Large intestine (tissue), 3 donors: Measurements from ENCODE around the gene ANTXR2. TPM values are rescaled to one million over a fixed set of nuclear protein-coding genes. Genes with fewer than 3 reads are reported as not detected.

Experiments
- DNase-seq, 2 donors: peaks; one replicate each; pipeline versions ENCODE4 v3.0.0 to v3.0.0-alpha.2; 2013
- H3K27ac ChIP-seq: one replicate; pipeline ENCODE4 v1.5.1; 2013; ENCODE audit warnings: low read length
- H3K27me3 ChIP-seq: 2 replicates; pipeline ENCODE4 v1.6.1; 2013; ENCODE audit warnings: low read length; ENCODE audit not compliant: control insufficient read depth, insufficient read depth
- H3K36me3 ChIP-seq: 2 replicates; pipeline ENCODE4 v1.6.1; 2013; ENCODE audit warnings: low read length; ENCODE audit not compliant: control insufficient read depth, insufficient read depth
- H3K4me1 ChIP-seq: one replicate; pipeline ENCODE4 v1.6.1; 2013; ENCODE audit warnings: low read length; ENCODE audit not compliant: control insufficient read depth, insufficient read depth
- H3K4me3 ChIP-seq: one replicate; pipeline ENCODE4 v1.5.1; 2013; ENCODE audit warnings: low read length
- H3K9me3 ChIP-seq: one replicate; pipeline ENCODE4 v1.6.1; 2013; ENCODE audit warnings: mild to moderate bottlenecking, low read depth, low read length, moderate library complexity; ENCODE audit not compliant: control insufficient read depth
- WGBS: methylation state at CpG from one replicate; pipeline ENCODE4 v1.1.5; 2013; ENCODE audit warnings: low lambda C conversion rate; ENCODE audit not compliant: insufficient coverage; 5-methylcytosine and 5-hydroxymethylcytosine counted together
- polyA plus RNA-seq: library from polyadenylated mRNA; unstranded; fragments of 120-200 nt; gene quantifications from one replicate; pipeline ENCODE4 v1.2.1, GENCODE V29; 2013

The ANTXR2 gene
- polyA plus RNA-seq, 1 donor, result 36.3 TPM

DNA sequence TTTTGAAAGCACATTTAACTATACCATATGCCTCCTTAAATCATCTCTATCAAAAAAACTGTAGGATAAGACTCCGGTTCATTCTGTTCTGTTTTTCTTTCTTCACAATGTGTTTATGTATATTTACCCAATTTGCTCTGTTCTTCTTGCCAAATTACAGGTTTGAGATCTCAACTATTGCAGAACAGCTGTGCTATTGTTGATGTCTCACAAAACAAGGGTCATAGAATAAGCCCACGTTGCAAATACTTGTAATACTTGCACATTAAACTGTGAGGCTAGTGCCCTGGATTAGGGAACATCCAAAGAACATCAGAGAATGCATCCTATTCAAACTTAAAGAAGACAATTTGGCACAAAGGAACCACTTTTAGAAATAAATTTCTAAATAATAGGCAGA is 45.4 kb downstream of the ANTXR2 start:
- H3K27me3 ChIP-seq, result no peaks in the 10 kb centered on the region
- H3K36me3 ChIP-seq, result peaks cover 16% of the 10 kb centered on the region
- DNase-seq, result no peak
- H3K9me3 ChIP-seq, result no peaks in the 10 kb centered on the region
- no peak overlapping the region for H3K27ac ChIP-seq
- no CpG with 5 or more reads among the region's 2 CpGs for WGBS
- no peaks in the 10 kb centered on the region for H3K4me1 ChIP-seq
- H3K4me3 ChIP-seq, result no peak overlapping the region

DNA sequence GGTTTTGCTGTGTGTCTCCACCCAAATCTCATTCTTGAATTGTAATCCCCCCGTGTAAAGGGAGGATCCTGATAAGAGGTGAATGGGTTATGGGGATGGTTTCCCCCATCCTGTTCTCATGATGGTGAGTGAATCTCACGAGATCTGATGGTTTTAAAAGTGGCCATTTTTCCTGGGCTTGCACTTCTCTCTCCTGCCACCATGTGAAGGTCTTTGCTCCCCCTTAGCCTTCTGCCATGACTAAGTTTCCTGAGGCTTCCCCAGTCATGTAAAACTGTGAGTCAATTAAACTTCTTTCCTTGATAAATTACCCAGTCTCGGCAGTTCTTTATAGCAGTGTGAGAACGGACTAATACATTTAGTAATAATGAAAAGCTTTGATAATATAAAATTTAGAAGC is 46.9 kb downstream of the ANTXR2 start:
- Histone ChIP-seq H3K27me3 (no peaks in the 10 kb centered on the region), H3K4me3 (no peak overlapping the region), H3K4me1 (no peaks in the 10 kb centered on the region), H3K27ac (no peak overlapping the region), H3K9me3 (no peaks in the 10 kb centered on the region), H3K36me3 (peaks cover 15% of the 10 kb centered on the region)
- DNase-seq, result no peak
- WGBS, result 33% methylated on average over 1 of the region's 4 CpGs

DNA sequence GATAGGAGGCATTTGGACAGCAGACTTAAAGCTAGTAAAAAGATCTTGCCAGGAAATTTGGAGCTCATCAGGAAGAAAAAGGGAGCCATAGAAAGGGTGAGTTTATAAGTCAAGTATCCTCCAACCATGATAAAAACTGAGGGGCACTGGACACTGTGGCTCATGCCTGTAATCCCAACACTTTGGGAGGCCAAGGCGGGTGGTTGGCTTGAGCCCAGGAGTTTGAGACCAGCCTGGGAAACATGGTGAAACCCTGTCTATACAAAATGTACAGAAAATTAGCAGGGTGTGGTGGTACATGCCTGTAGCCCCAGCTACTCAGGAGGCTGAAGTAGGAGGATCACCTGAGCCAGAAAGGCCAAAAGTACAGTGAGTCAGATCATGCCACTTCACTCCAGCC is 48.7 kb downstream of the ANTXR2 start:
- H3K36me3 ChIP-seq, result peaks cover 19% of the 10 kb centered on the region
- no peak overlapping the region for H3K27ac ChIP-seq
- no CpG with 5 or more reads among the region's 1 CpG for WGBS
- H3K27me3 ChIP-seq, result no peaks in the 10 kb centered on the region
- no peak overlapping the region for H3K4me3 ChIP-seq
- H3K9me3 ChIP-seq, result no peaks in the 10 kb centered on the region
- no peak for DNase-seq
- H3K4me1 ChIP-seq, result no peaks in the 10 kb centered on the region

DNA sequence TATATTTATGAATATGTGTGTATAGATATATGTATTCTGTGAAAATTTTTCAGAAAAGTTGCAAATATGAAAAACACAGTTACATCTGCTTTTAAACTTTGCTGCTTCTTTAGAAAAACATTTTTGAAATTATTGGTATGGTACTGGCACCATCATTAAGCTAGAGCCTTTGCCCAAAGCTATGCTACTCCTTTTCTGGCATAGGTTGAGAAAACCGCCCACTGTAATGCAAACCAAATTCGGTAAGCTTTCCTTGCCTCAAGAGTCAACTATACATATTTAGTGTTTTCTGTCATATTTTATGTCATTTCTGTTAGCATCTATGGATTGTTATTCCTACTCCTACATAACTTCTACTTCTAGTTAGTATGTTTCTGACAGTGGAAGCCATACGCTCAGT is 50.7 kb downstream of the ANTXR2 start:
- Histone ChIP-seq H3K9me3 (no peaks in the 10 kb centered on the region), H3K27me3 (no peaks in the 10 kb centered on the region), H3K36me3 (peaks cover 25% of the 10 kb centered on the region), H3K4me3 (no peak overlapping the region), H3K27ac (no peak overlapping the region), H3K4me1 (no peaks in the 10 kb centered on the region)
- DNase-seq, result no peak
- 92% methylated on average over 2 of the region's 3 CpGs for WGBS

DNA sequence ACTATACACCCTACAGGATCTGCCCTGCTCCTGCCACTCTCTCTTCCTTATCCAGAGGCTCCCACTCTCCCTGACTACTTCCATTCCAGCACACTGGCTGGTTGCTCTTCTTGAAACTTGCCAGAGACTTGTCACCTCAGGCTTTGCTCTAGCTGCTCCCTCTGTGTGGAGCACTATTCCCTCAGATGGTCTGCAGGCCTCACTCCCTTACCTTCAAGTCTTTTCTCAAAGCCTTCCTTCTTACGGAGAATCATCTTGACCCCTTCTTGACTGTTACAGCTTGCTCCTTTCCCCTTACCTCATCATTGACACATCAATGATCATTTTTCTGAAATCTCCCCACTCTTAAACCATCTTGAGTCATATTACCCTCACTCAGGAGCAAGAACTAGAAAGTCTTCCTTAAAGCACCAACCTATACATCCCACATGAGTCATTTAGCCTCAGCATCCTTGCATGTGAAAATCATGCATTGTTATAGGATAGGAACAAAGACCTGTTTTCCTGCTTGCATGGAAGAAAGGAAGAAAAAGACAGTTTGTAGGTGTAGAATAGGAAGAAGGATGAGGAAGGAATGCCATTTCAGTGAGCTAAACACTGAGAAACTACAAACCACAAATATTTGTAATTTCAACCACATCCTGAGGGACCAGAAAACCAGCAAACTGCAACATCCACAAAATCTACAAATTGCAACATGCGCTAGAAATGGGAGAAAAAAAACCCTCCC is 55.7 kb downstream of the ANTXR2 start:
- DNase-seq, result no peak
- Histone ChIP-seq H3K4me3 (no peak overlapping the region), H3K27me3 (no peaks in the 10 kb centered on the region), H3K36me3 (peaks cover 15% of the 10 kb centered on the region), H3K9me3 (no peaks in the 10 kb centered on the region), H3K4me1 (no peaks in the 10 kb centered on the region), H3K27ac (no peak overlapping the region)
- 80% methylated on average over 1 of the region's 2 CpGs for WGBS

DNA sequence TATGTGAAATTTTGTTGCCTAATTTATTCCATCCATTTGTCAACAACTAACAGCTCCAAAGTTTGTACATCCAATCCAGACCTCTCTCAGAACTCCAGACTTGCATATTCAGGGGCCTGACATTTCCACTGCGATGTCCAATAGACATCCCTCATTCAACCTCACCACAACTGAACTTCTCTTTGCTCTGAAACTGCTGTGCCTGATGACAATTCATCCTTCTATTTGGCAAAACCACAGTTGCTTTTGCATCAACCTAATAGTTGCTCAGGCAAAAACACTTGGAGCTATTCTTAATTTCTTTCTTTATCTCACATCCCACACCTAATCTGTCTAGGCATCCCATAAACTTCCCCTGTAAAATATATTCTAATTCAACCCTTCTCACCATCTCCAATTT is 56.5 kb downstream of the ANTXR2 start:
- H3K36me3 ChIP-seq, result peaks cover 15% of the 10 kb centered on the region
- no peaks in the 10 kb centered on the region for H3K9me3 ChIP-seq
- no peak for DNase-seq
- no CpG with 5 or more reads among the region's 1 CpG for WGBS
- H3K4me1 ChIP-seq, result no peaks in the 10 kb centered on the region
- no peak overlapping the region for H3K27ac ChIP-seq
- H3K27me3 ChIP-seq, result no peaks in the 10 kb centered on the region
- no peak overlapping the region for H3K4me3 ChIP-seq

DNA sequence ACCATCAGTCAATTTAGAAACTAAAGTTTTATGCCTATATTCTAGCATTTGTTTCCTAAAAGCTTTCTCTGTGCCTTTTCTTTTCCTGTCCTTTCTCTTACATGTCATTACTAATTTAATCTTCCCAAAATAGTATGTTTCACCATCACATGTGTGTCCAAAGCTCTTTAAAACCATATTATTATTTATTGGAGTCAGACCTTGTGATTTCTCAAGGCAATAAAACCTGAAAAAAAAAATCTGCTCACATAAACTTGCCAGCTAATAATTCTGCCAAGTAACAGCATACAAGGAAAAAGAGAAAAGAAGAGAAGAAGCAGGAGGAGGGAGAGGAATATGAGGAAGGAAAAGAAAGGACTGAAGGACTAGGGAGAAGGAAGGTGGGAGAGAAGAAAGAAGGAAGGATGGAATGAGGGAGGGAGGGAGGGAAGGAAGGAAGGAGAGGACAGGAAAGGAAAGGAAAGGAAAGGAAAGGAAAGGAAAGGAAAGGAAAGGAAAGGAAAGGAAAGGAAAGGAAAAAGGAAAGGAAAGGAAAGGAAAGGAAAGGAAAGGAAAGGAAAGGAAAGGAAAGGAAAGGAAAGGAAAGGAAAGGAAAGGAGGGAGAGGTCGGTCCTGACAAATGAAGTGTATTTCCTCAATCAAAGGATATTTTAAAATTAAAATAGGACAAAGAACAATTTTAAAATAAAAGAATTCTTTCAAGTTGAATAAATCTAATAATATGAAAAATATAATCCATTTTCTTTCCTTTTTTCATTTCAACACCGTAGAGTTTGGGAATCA is 57.4 kb downstream of the ANTXR2 start:
- DNase-seq, result no peak
- Histone ChIP-seq H3K27me3 (no peaks in the 10 kb centered on the region), H3K4me3 (no peak overlapping the region), H3K36me3 (peaks cover 15% of the 10 kb centered on the region), H3K27ac (no peak overlapping the region), H3K9me3 (no peaks in the 10 kb centered on the region), H3K4me1 (no peaks in the 10 kb centered on the region)
- WGBS, result 61% methylated on average over 2 of the region's 2 CpGs

DNA sequence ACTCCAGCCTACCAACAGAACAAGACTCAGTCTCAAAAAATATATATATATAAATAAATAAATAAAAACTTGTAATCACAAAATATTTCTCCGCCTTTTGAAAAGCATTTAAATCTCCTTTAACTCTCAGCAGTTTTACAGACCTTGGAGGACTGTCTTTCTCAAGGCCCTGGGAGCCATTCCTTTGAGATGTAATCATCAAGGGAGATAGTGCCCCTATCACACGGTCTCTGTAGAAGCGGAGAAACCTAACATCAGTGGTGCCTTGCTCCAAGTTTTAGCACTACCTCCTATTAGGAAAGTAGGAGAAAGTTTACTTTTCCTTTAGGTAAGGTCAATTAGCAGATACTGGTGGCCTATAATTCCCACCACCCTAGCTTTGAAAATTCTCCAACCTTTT is 58.5 kb downstream of the ANTXR2 start:
- Histone ChIP-seq H3K4me1 (no peaks in the 10 kb centered on the region), H3K27ac (no peak overlapping the region), H3K9me3 (no peaks in the 10 kb centered on the region), H3K27me3 (no peaks in the 10 kb centered on the region), H3K4me3 (no peak overlapping the region), H3K36me3 (peaks cover 11% of the 10 kb centered on the region)
- DNase-seq, result no peak
- no CpG with 5 or more reads among the region's 3 CpGs for WGBS

DNA sequence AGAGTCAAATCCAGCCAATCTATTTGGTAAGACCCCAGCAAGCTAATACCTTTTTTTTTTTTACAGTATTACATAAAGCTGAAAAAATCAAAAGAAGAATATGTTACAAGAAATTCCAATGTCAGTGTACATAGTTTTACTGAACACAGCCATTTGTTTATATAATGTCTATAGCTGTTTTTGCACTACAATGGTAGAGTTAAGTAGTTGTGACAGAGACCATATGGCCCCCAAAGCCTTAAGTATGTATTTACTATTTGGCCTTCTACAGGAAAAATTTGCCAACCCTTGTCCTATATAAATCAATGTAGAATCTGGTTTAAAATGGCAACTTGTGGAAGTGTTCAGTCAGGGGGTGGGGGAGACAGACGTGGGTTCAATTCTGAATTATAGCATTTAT is 60.7 kb downstream of the ANTXR2 start:
- Histone ChIP-seq H3K36me3 (peaks cover 6% of the 10 kb centered on the region), H3K9me3 (no peaks in the 10 kb centered on the region), H3K27me3 (no peaks in the 10 kb centered on the region), H3K27ac (no peak overlapping the region), H3K4me3 (no peak overlapping the region), H3K4me1 (no peaks in the 10 kb centered on the region)
- WGBS, result 60% methylated on average over 1 of the region's 1 CpG
- no peak for DNase-seq

DNA sequence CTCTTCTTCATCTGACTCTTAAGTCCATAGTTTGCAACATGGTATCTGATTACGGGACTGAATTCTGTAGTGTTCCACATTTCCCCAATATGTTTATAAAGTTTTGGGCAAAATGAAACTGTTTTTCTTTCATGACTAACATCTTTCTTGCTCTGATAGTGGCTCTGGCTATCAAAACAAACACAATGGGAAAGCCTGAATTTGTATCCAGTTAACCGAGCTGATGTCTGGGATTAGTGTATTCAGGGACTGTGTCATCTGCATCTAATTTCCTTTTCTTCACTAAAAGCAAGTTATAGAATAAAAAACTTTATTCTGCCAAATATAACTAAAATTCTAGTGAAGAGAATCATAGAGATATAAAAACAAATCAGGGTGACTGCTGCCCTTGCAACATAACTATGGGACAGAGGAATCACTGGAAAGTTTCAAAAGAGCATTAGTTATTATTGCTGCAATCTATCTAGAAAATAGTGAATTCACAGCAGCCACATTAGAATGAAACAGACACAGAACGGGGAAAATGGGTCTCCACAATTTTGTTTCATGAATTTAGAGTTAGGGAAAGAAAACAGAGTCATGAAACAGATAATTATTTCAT is 61.3 kb downstream of the ANTXR2 start:
- DNase-seq, result no peak
- no peak overlapping the region for H3K27ac ChIP-seq
- WGBS, result 57% methylated on average over 1 of the region's 3 CpGs

More for the DNA sequence above, 61.3 kb downstream of the ANTXR2 start:
- Histone ChIP-seq H3K27me3 (no peaks in the 10 kb centered on the region), H3K36me3 (peaks cover 6% of the 10 kb centered on the region), H3K4me1 (no peaks in the 10 kb centered on the region), H3K9me3 (no peaks in the 10 kb centered on the region), H3K4me3 (no peak overlapping the region)
